Hepatocyte (in vitro differentiated cells): ENCODE measurements around the gene PAM. TPM values are rescaled to one million over a fixed set of nuclear protein-coding genes. Genes with fewer than 3 reads are reported as not detected.
"Not testable (repeated sequence)": the region's sequence is repeated elsewhere in the genome, so short reads cannot be mapped to it uniquely, and the experiment has no call there.

Source experiments
- DNase-seq: peaks from one replicate; pipeline ENCODE4 v3.0.0-alpha.2; 2016; ENCODE audit warnings: low spot score
- H2AFZ ChIP-seq: fragments of 200-600 bp; sonication (generic); 2 replicates; pipeline ENCODE4 v1.6.0; 2016; ENCODE audit warnings: antibody characterized with exemption, mild to moderate bottlenecking
- H3K27ac ChIP-seq: fragments of 200-600 bp; sonication (generic); 2 replicates; pipeline ENCODE4 v1.5.1; 2016; ENCODE audit warnings: mild to moderate bottlenecking
- H3K27me3 ChIP-seq: fragments of 200-600 bp; sonication (generic); 2 replicates; pipeline ENCODE4 v1.6.1; 2016
- H3K36me3 ChIP-seq: fragments of 200-600 bp; sonication (generic); replicated peaks from 2 replicates; pipeline ENCODE4 v1.5.1; 2016; ENCODE audit warnings: low read depth; ENCODE audit not compliant: insufficient read depth
- H3K4me1 ChIP-seq: fragments of 200-600 bp; sonication (generic); 2 replicates; pipeline ENCODE4 v1.5.1; 2016; ENCODE audit warnings: mild to moderate bottlenecking, moderate library complexity; ENCODE audit not compliant: insufficient read depth
- H3K4me2 ChIP-seq: fragments of 200-600 bp; sonication (generic); 2 replicates; pipeline ENCODE4 v1.6.0; 2016
- H3K4me3 ChIP-seq: fragments of 200-600 bp; sonication (generic); 2 replicates; pipeline ENCODE4 v1.5.1; 2016; ENCODE audit warnings: mild to moderate bottlenecking
- H3K79me2 ChIP-seq: fragments of 200-600 bp; sonication (generic); 2 replicates; pipeline ENCODE4 v1.6.0; 2017; ENCODE audit warnings: mild to moderate bottlenecking
- H3K9me2 ChIP-seq: fragments of 200-600 bp; sonication (generic); replicated peaks from 2 replicates; pipeline ENCODE4 v1.6.0; 2017; ENCODE audit warnings: mild to moderate bottlenecking; ENCODE audit not compliant: insufficient read depth
- H3K9me3 ChIP-seq: fragments of 200-600 bp; sonication (generic); 2 replicates; pipeline ENCODE4 v1.5.1; 2016; ENCODE audit warnings: low read depth, mild to moderate bottlenecking
- H4K20me1 ChIP-seq: fragments of 200-600 bp; sonication (generic); 2 replicates; pipeline ENCODE4 v1.6.0; 2016; ENCODE audit warnings: mild to moderate bottlenecking; ENCODE audit not compliant: insufficient read depth, poor library complexity, severe bottlenecking
- CTCF ChIP-seq: fragments of 200-600 bp; sonication (generic); IDR thresholded peaks from 2 replicates; pipeline ENCODE4 v1.5.1; 2016; ENCODE audit warnings: antibody characterized with exemption, mild to moderate bottlenecking; ENCODE audit not compliant: poor library complexity
- EZH2 ChIP-seq: fragments of 200-600 bp; sonication (generic); IDR thresholded peaks from 2 replicates; pipeline ENCODE4 v1.6.1; 2016; ENCODE audit warnings: antibody characterized with exemption, mild to moderate bottlenecking, borderline replicate concordance
- EZH2phosphoT487 ChIP-seq: fragments of 200-600 bp; sonication (generic); IDR thresholded peaks from one replicate; pipeline ENCODE4 v1.6.1; 2018; ENCODE audit warnings: antibody characterized with exemption, mild to moderate bottlenecking, low read depth, moderate library complexity; ENCODE audit not compliant: unreplicated experiment, severe bottlenecking
- WGBS: methylation state at CpG from one replicate; pipeline ENCODE4 v1.1.6; 2016; ENCODE audit warnings: low lambda C conversion rate; ENCODE audit errors: missing lambda C conversion rate; 5-methylcytosine and 5-hydroxymethylcytosine counted together
- polyA plus RNA-seq: library from polyadenylated mRNA; unstranded; fragments of >200 nt; fragmentation: Nextera tagmentation; extraction: Ambion mirVana; gene quantifications from 2 replicates; pipeline ENCODE4 v1.2.1, GENCODE V29; 2016
- total RNA-seq: library from RNA; depleted of rRNA; stranded (reverse); fragments of >200 nt; gene quantifications from 2 replicates; pipeline ENCODE4 v1.2.3, GENCODE V29; 2014

PAM gene
- total and polyA plus RNA-seq, 2 experiments from 2014 or later = 118 to 158 TPM

- no peaks in the 10 kb centered on the region for H3K4me1 ChIP-seq
- WGBS = 82% methylated on average over 2 of the region's 2 CpGs
Observed at GRCh38 chr5:102998224-102998623, 243.1 kb downstream of the PAM start.

GRCh38 chr5:102999191-102999590 lies 244.1 kb downstream of the PAM start:
- TF ChIP-seq CTCF (no peak), EZH2 (no peak), EZH2phosphoT487 (no peak)
- H2AFZ ChIP-seq = no peak overlapping the region
- H3K27me3 ChIP-seq = no peaks in the 10 kb centered on the region
- H3K27ac ChIP-seq = no peak overlapping the region
- no peak overlapping the region for H3K4me2 ChIP-seq
- H4K20me1 ChIP-seq = no peaks in the 10 kb centered on the region
- 98% methylated on average over 3 of the region's 3 CpGs for WGBS
- H3K79me2 ChIP-seq = no peaks in the 10 kb centered on the region
- no peaks in the 10 kb centered on the region for H3K9me3 ChIP-seq
- no peaks in the 10 kb centered on the region for H3K36me3 ChIP-seq
- H3K4me1 ChIP-seq = no peaks in the 10 kb centered on the region
- DNase-seq = no peak
- no peak overlapping the region for H3K4me3 ChIP-seq
- no peaks in the 10 kb centered on the region for H3K9me2 ChIP-seq

More at GRCh38 chr5:102998224-102998623, 243.1 kb downstream of the PAM start:
- Histone ChIP-seq H3K36me3 (no peaks in the 10 kb centered on the region), H3K79me2 (no peaks in the 10 kb centered on the region), H3K4me2 (no peak overlapping the region), H3K9me2 (no peaks in the 10 kb centered on the region), H3K27ac (no peak overlapping the region), H3K27me3 (no peaks in the 10 kb centered on the region), H2AFZ (no peak overlapping the region), H4K20me1 (no peaks in the 10 kb centered on the region), H3K9me3 (no peaks in the 10 kb centered on the region), H3K4me3 (no peak overlapping the region)
- no peak for TF ChIP-seq EZH2phosphoT487
- TF ChIP-seq EZH2 = no peak
- TF ChIP-seq CTCF = no peak
- DNase-seq = no peak

- not testable (repeated sequence) for H3K36me3 ChIP-seq, H2AFZ ChIP-seq, H3K4me3 ChIP-seq, DNase-seq, H3K27ac ChIP-seq, H3K79me2 ChIP-seq, H3K27me3 ChIP-seq, H3K9me2 ChIP-seq, H3K4me1 ChIP-seq, H3K4me2 ChIP-seq, H4K20me1 ChIP-seq, H3K9me3 ChIP-seq
- 81% methylated on average over 1 of the region's 1 CpG for WGBS
Observed at GRCh38 chr5:102999621-103000020, 244.5 kb downstream of the PAM start.

GRCh38 chr5:103000089-103000488 lies 245.0 kb downstream of the PAM start:
- TF ChIP-seq EZH2 = no peak
- H3K27me3 ChIP-seq = no peaks in the 10 kb centered on the region
- DNase-seq = no peak
- no peak overlapping the region for H3K4me3 ChIP-seq
- H3K79me2 ChIP-seq = no peaks in the 10 kb centered on the region
- no peak overlapping the region for H3K4me2 ChIP-seq
- no peaks in the 10 kb centered on the region for H3K9me3 ChIP-seq
- no peaks in the 10 kb centered on the region for H3K4me1 ChIP-seq
- H4K20me1 ChIP-seq = no peaks in the 10 kb centered on the region
- H3K9me2 ChIP-seq = no peaks in the 10 kb centered on the region
- H3K27ac ChIP-seq = no peak overlapping the region
- H3K36me3 ChIP-seq = no peaks in the 10 kb centered on the region
- no peak overlapping the region for H2AFZ ChIP-seq

GRCh38 chr5:103003872-103004271 lies 248.8 kb downstream of the PAM start:
- TF ChIP-seq EZH2 (no peak), EZH2phosphoT487 (no peak), CTCF (no peak)
- no peak overlapping the region for H3K4me3 ChIP-seq
- H3K4me1 ChIP-seq = no peaks in the 10 kb centered on the region
- H3K79me2 ChIP-seq = no peaks in the 10 kb centered on the region
- no peak overlapping the region for H2AFZ ChIP-seq
- H3K4me2 ChIP-seq = no peak overlapping the region
- 89% methylated on average over 4 of the region's 4 CpGs for WGBS
- no peaks in the 10 kb centered on the region for H4K20me1 ChIP-seq
- no peaks in the 10 kb centered on the region for H3K9me2 ChIP-seq
- H3K27ac ChIP-seq = no peak overlapping the region
- H3K9me3 ChIP-seq = no peaks in the 10 kb centered on the region
- H3K36me3 ChIP-seq = no peaks in the 10 kb centered on the region
- H3K27me3 ChIP-seq = no peaks in the 10 kb centered on the region
- DNase-seq = no peak
